GM21526 (cell line): ENCODE data around the gene PADI1.

Experiments used
- ATAC-seq: cut with Tn5 transposase; IDR thresholded peaks from one replicate; pipeline ENCODE4 v1.9.1; 2021; ENCODE audit warnings: moderate library complexity; ENCODE audit not compliant: unreplicated experiment, low FRiP score

The PADI1 gene

DNA sequence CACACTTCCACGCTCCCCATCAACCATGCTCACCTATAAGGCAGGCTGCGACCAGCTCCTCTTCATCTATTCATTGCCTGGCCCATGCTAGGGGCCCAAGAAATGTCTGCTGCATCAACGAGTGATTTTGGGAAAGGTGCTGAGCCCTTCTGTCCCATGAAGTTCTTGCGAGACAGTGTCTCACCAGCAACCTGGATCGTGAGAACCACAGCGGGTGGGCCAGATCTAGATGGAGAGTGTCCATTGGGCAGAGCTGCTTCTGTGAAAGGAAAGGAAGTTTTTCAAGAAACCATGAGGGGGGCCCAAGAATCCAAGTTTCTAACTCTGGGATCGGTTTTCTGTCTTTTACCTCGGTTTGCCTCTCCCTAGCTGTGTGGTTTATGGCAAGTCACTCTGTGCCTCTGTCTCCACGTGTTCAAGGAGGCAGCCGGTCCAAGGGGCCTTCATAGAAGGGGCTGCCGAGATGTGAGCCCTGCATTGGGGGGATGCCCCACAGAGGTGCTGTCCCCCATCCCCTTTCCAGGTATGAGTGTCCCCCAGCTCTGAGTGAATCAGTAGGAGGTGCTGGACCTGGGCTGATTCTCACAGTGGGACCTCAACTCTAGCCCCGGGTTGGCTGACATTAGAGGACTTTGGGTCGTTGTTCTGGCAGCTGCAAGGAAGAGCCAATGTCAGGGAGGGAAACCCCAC is 8.3 kb upstream of the PADI1 start:
- ATAC-seq, result no peak

DNA sequence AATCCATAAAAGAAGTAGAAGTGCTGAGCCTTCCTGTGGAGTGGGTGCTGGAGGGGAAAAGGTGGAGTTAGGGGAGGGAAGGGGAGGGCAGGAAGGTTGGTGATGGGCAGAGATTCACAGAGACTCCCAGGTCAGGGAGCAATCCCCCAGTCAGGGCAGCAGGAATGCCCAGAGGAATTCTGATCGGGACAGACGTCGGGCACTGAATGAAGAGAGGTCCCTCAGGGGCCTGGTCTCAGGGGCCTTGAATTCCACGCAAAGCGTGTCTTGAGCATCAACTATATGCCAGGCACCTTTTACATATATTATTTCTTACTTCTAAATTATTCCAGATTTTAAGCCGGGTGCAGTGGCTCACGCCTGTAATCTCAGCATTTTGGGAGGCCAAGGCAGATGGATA is 7.2 kb upstream of the PADI1 start:
- no peak for ATAC-seq

DNA sequence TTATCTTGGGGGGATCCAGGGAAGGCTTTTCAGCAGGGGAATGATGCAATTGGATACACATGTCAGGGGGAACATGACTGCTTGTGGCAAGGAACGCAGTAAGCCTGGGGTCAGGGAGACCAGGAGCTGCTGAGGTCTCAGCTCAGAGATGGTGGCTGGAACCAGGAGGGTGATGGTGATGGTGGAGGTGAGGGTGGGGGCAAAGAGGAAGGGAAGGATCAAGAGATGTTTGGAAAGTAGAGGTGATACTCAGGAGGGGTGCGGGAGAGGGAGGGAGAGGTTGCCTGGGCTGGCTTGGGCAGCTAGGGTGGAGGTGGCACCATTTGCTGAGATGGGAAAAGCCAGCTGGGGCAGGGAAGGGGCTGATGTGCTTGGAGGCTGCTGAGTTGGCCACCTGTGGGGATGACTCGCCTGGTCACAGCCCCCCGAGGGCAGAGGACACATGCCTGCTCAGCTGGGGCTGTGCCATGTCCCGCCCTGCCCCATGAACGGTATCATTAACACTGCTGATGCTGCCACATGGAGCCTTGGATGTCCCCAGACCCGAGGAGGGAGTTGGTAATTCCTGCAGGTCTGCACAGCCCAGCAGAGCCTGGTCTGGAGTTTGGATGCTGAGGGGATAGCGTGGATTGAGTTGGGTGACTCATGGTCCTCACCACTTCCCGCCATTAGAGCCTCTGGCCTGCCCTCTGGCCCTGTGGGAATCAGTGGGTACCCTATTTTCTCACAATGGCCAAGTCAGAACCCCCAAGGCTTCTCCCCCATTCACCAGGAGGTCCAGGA is 6.3 kb upstream of the PADI1 start:
- ATAC-seq, result no peak

DNA sequence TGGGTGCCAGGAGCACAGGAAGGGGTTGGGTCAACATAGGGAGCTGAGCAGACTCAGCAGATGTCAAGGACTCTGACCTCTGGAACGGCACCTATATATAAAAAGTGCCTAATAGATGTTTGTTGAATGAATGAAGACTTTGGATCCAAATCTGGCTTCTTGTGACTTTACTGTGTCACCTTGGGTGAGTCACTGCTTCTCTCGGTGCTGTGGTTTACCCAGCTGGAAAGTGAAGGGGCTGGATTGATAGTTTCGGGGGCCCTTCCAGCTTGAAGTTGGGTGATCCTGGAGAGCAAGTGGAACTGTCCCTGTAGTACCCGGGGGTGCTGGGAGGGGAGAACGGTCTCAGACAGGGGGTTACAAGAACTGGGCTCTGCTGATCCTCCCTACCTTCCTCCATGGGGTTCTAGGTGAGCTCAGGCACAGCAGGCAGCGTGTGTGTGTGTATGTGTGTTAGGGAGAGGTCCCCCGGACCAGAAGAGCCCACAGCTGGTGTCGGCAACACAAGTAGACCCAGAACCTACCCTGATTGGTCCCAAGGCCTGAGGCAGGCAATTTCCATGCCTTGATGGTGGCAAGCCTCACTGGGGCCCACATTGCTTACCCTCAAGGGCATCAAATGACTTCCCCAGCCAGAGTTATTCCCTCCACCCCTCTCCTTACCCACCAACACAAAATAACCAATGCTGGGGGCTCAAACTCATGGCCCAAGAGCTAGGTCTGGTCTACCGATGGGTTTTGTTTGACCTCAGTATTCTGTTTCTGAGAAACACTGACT is 5.5 kb upstream of the PADI1 start:
- no peak for ATAC-seq

DNA sequence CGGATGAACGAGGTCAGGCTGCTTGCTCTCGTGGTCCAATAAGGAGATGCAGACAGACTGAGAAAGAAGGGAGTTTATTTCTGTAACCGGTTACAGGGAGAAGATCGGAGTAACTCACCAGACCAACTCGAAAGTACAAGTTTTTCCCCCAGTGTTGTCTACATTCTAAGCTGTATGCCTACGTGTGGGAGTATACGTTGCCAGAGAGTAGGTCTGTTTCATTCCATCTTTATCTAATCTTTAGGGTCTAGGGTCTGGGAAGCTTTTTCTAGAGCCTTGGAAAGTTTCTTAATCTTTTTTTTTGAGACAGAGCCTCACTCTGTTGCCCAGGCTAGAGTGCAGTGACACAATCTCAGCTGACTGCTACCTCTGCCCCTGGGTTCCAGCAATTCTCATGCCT is 4.7 kb upstream of the PADI1 start:
- no peak for ATAC-seq

GRCh38 chr1:17200756-17201155 is 4.2 kb upstream of the PADI1 start:
- ATAC-seq, result no peak

GRCh38 chr1:17201201-17202021 is 3.5 kb upstream of the PADI1 start:
- no peak for ATAC-seq

GRCh38 chr1:17205652-17206051 is 724 bp downstream of the PADI1 start:
- ATAC-seq, result no peak

DNA sequence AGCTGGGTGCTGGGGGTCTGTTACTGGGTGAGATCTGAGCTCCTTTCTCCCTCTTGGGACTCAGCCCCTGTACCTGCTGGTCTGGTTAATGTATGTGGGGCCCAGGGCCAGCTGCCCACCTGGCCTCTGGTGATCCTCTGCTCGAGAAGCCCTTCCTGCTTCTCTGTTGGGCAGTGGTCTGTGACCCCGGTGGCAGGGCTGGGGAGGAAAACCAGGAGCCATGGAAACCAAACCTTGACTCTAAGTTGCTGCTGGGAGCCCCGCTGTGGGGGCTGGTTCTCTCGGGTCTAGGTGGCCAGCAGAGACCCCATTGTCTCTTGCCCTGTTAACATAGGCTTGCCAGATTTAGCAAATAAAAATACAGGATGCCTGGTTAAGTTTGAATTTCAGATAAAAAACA is 1.3 kb downstream of the PADI1 start:
- ATAC-seq, result no peak

DNA sequence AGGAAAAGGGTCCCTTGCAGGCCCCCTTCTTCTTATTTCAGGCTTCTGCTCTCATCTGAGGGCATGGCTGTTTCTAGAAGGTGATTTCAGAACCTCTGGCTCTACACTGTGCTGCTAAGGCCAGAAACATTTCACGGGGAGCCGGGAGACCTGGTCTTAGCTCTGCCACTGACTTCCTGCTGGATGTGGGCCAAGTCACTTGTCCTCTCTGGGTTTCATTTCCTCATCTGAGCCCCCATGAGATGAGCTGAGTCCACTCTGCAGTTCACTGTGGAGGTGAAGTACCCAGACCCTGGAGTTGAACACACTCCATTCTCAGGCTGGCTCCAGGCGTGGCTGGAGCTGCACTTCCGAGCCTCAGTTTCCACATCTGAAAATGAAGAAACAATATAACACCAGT is 2.1 kb downstream of the PADI1 start:
- ATAC-seq, result no peak

DNA sequence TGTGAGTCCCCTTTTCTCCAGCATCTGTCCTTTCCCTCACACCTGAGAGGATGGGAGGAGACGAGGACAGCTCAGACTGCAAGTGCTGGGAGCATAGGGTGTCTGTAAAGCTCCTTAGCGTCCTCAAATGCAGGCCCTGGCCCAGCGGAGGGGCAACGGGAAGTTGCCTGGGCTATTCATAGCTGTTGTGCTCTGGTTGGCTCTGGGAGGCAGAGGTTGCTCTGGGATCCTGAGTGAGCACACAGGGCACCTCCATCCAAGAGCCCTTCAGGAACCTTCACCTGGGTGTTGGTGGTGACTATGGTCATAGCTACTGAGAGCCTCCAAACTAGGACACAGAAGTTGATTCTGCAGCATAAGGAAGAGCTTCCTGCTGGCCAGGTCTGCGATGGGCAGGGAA is 2.6 kb downstream of the PADI1 start:
- ATAC-seq, result no peak

- ATAC-seq, result no peak
Observed at GRCh38 chr1:17207966-17208418, 3.1 kb downstream of the PADI1 start.

DNA sequence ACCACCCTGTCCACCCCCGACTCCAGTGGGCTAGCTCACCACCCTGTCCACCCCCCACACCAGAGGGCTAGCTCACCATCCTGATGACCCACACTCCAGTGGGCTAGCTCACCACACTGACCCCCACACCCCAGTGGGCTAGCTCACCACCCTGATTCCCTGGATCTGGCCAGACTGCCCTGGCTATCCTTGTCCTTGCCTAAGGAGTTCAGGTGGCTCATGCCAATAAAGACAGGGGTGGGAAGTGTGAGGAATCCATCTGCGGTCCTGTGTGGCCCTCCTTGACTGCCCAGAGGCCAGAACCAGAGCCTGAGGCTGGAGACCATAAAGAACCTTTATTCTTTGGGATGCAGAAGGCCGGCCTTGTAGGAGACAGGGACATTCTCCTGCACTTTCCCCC is 3.6 kb downstream of the PADI1 start:
- ATAC-seq, result no peak

DNA sequence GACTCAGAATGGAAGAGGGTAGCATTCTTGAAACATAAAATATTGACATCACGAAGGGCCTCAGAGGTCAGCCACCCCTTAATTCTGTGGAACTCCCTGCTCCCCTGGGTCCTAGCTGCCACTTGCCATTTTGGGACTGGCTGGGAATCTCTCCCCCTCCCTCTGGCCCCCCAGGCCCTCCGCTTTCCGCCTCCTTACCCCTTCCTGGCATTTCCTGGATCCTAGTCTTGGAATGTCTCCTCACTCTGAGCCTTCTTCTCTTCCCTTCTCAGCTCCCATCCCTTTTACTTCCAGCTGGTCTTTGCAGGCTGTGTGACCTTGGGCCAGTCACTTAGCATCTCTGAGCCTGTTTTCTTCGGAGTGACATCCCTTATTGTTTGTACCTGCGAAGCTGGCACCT is 4.5 kb downstream of the PADI1 start:
- no peak for ATAC-seq

DNA sequence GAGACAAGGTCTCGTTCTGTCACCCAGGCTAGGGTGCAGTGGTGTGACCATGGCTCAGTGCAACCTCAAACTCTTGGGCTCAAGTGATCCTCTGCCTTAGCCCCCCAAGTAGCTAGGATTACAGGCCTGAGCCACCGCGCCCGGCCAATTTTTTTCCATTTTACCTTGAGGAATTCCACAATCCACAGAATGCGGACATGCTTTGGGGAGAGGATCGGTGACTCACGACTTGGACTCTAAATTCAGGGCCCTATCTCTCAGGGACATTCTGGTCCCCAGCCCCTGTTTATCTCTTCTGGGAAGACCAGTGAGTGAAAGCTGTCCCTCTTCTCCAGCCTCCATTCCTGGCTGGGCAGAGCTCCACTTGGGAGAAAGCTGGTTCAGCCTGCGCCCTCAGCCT is 5.2 kb downstream of the PADI1 start:
- ATAC-seq, result no peak

DNA sequence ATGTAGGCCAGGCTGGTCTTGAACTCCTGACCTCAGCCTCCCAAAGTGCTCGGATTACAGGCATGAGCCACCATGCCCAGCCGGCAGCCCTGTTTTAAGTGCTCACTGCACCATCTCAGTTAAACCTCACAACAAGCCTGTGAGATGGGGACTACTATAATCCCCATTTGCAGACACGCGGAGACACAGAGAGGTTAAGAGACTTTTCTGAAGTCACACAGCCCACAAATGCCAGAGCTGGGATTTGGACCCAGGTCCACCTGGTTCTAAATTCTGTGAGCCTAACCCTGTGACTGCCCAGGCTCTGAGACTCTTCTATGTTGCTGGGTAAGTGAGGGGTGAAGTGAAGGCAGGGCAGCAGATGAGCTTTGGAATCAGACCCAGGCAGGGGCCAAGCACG is 6.4 kb downstream of the PADI1 start:
- ATAC-seq, result no peak

DNA sequence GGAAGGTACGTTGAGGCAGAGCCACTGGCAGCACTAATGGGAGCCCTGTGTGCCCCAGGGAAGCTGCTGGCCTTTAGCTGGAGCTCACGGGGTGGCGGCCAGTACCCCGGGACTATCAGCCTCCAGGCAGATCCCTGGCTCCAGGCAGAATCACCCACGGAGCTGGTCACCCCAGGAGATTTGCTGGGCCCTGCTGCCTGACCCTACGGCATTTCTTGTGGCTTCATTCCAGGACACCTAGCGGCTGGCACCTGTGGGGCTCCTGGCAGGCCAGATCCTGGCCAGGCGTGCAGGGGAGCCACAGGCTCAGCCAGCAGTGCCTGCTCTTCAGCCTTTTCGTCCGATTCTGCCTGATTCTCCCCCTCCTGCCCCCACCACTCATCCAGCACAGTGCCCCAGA is 7.1 kb downstream of the PADI1 start:
- no peak for ATAC-seq

DNA sequence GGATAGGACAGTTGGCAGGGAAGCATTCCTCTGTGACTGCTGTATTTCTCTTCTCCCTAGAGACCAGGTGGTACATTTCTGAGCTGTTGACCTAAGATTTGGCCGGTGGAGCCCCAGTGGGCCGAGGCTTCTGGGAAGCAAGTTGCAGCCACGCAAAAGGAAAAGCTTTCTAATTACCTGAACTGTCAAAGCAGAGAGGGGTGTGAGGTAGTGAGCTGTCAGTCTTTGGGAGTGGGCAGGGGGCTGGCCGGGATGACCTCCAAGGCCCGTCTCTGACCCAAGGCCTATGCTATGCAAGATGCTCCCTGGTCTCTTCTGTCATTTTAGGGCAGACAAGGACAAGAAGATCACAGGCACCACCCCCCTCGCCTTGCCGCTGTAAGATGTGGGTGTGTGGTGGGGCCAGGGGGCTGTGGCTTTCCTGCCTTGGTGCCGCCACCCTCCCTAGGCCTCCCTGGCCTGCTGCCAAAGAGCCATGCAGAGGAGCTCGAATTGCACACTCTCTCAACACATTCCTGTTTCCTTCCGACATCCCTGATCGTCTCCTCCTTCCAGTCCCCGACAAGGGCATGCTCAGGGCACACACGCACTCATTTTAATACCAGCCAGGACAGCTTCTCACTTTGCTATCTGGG is 7.7 kb downstream of the PADI1 start:
- ATAC-seq, result no peak

GRCh38 chr1:17213148-17213781 is 8.3 kb downstream of the PADI1 start:
- ATAC-seq, result no peak

DNA sequence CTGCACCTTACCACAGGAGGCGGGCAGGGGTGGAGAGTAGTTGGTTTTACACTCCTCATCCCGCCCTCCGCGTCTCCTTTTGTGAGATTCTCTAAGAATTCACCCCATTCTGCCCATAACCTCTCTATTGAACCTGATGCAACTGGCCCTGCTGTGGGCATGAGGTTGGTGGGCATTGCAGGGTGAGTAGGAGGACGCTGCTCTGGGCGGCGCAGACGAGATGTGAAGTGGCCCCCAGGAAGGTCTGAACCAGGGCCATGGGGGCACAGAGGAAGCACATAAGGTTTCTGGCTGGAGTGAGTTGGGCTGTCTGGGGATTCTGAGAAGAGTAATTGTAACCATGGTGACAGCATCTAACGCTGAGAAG is 8.8 kb downstream of the PADI1 start:
- ATAC-seq, result no peak
